Left hindlimb (tissue), 1 donor: ENCODE data around the gene HNF1A.
A peak's percentile ranks its signal among the peaks of the same experiment; 100 is the strongest.
"Not testable (repeated sequence)": the region's sequence is repeated elsewhere in the genome, so short reads cannot be mapped to it uniquely, and the experiment has no call there.

Source experiments
- DNase-seq: peaks from one replicate; pipeline ENCODE4 v3.0.0-alpha.2; 2018

The HNF1A gene, protein sequence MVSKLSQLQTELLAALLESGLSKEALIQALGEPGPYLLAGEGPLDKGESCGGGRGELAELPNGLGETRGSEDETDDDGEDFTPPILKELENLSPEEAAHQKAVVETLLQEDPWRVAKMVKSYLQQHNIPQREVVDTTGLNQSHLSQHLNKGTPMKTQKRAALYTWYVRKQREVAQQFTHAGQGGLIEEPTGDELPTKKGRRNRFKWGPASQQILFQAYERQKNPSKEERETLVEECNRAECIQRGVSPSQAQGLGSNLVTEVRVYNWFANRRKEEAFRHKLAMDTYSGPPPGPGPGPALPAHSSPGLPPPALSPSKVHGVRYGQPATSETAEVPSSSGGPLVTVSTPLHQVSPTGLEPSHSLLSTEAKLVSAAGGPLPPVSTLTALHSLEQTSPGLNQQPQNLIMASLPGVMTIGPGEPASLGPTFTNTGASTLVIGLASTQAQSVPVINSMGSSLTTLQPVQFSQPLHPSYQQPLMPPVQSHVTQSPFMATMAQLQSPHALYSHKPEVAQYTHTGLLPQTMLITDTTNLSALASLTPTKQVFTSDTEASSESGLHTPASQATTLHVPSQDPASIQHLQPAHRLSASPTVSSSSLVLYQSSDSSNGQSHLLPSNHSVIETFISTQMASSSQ

DNA sequence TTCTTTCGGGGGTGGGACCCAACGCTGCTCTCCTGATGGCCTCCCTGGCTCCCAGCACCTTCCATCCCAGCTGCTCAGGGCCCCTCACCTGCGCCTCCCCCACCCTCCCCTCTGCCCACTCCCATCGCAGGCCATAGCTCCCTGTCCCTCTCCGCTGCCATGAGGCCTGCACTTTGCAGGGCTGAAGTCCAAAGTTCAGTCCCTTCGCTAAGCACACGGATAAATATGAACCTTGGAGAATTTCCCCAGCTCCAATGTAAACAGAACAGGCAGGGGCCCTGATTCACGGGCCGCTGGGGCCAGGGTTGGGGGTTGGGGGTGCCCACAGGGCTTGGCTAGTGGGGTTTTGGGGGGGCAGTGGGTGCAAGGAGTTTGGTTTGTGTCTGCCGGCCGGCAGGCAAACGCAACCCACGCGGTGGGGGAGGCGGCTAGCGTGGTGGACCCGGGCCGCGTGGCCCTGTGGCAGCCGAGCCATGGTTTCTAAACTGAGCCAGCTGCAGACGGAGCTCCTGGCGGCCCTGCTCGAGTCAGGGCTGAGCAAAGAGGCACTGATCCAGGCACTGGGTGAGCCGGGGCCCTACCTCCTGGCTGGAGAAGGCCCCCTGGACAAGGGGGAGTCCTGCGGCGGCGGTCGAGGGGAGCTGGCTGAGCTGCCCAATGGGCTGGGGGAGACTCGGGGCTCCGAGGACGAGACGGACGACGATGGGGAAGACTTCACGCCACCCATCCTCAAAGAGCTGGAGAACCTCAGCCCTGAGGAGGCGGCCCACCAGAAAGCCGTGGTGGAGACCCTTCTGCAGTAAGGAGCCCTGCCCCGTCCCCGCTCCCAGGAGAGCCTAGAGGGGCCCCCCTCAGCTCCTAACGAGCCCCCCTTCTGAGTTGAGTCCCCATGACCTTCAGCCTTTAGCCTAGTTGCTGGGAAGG, at the start of gene HNF1A:
TSS of gene HNF1A (plus strand) at position 248 of the 924 bp plus-strand sequence. CDS start at position 474, 226 bp downstream.
- DNase-seq: no peak

DNA sequence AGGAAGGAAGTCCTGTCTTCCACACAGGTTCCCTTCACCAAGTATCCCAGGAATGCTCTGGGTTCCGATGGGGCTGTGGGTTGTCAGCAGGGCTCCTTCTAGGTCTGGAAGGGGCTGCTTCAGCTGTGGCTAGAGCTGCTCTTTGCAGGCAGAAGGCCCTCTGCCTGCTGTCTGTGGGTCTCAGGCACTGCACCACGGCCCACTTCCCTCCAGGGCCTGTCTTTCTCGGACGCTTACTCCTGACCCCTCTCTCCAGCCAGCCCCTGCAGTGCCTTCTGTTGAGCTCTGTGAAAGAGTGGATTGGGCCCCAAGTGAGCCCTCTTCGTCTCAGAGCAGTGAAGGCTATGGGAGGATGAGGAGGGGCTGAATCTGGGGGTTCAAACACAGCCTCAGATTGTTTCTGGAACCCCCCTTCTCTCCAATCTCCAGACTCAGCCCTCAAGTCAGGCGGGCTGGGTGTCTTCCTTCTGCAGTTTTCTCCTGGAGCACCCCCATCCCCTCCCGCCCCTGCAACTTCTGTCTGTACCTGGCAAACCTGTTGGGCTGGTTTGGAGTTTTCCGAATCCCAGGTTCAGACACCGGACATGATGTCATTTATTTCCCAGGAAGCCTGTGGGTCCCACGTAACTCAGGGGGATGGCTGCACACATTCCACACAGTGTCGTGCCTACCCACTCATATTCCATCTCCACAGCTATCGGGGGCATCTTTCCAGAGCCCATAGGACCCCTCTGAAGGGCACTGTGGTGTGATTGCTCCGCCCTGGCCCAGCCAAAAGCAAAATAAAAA, 49.3 kb upstream of the HNF1A start:
- no peak for DNase-seq

DNA sequence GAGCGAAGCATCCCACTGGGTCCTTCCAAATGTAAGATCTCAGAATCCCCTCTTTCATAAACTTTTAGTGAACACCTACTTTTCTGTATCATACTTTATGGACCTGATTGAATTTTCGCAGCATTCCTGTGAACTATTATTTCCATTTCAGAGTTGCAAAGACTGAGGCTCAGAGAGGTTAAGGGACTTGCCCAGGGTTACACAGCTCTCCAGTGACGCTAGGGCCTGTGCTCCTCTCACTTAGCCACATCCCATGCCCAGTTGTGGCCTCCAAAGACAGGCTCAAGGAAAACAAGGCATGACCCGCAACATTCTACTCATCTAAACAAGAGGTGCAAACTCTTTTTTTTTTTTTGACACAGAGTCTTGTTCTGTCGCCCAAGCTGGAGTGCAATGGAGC, 48.3 kb upstream of the HNF1A start:
- DNase-seq: no peak

DNA sequence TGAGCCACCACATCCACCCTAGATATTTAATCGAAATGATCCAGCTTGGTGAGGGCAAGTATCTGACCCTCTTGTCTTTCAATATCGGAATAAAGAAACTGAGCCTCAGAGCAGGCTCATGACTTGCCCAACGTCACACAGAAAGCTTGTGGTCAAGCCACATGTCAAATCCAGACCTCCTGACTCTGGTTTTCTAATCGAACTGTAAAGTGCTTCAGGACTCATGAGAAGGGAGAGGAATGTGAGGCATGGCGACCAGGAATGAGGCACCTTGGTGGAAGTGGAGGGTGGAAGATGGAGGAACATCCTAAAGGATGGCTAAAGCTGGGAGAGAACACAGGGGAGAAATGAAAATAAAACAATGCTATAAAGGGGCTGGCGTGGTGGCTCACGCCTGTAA, 46.3 kb upstream of the HNF1A start:
- DNase-seq: no peak

DNA sequence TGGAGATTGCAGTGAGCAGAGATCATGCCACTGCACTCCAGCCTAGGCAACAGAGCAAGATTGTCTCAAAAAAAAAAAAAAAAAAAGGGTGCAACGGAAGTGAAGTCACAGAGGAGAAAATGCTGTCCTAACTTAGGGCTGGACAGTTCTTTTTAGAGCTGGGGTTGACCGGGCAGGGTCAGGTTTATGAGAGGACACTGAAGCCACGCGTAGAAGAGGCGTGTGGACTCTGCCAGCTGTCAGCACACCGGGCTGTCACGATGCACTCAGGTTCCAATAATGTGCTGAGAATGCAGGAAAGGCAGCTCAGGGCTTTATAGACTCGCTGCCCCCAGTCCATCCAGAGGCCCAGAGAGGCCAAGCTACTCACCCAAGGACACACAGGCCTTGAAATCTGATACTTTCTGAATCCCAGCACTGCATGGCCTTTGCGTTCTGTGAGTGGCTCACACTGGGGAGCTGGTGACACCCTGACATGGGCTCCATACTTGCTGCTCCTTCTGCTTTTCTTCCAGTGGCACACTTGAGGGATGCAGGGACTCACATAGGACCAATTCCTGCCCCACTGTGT, 45.3 kb upstream of the HNF1A start:
- no peak for DNase-seq

DNA sequence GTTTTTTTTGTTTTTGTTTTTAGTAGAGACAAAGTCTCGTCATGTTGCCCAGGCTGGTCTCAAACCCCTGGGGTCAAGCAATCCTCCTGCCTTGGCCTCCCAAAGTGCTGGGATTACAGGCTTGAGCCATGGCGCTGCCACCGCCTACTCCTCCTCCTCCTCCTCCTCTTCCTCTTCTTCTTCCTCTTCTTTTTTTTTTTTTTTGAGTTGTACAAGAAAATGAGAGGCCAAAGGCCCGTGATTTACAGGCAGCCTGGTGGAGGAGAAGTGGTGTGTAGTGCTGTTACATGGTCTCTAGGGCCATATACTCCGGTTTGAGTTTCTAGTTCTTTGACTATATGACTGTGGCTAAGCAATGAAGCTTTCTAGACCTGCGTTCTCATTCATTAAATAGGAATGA, 44.6 kb upstream of the HNF1A start:
- no peak for DNase-seq

DNA sequence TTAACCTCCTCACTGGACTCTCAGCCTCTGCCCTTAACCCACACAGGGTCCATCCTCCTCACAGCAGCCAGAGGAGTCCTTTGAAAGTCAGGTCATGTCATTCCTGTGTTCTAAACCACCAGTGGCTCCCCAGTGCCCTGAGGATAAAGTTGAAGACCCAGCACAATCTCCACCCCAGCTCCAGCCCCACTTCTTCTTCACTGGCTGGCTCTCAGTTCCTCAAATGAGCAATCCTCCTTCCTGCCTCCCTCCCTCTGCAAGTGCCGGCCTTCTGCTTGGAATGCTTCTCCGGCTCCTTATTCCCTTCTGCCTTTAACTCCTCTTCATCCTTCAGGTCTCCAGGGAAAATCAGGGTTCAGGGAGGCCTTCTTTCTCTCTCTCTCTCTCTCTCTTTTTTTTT, 42.1 kb upstream of the HNF1A start:
- no peak for DNase-seq

DNA sequence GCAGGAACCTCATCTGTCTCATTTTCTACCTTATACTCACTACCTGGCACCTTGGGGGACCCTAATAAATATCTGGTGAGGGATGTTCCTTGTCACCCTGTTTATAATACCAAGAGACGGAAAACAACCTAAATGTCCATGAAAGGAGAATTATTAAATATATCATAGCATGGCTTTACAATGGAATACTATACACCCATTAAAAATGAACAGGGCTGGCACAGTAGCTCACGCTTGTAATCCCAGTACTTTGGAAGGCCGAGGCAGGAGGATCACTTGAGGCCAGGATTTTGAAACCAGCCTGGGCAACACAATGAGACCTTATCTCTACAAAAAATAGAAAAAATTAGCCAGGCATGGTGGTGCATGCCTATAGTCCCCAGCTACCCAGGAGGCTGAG, 39.8 kb upstream of the HNF1A start:
- DNase-seq: no peak

DNA sequence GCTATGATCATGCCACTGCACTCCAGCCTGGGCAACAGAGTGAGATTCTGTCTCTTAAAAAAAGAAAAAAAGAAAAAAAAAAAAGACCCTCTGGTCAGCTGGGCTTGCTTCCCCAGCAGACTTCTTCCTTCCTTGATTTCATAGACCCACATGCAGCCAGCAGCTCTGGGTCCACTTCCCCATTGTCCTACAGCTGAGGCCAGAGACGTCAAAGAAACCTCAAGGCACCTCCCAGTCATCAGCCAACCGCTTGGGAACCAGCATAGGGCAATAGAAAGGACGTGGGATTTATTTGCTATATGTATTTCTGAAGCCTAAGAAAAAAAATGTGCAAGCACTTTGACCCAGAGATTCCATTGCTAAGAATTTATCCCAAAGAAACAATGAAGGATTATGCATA, 38.8 kb upstream of the HNF1A start:
- DNase-seq: no peak

DNA sequence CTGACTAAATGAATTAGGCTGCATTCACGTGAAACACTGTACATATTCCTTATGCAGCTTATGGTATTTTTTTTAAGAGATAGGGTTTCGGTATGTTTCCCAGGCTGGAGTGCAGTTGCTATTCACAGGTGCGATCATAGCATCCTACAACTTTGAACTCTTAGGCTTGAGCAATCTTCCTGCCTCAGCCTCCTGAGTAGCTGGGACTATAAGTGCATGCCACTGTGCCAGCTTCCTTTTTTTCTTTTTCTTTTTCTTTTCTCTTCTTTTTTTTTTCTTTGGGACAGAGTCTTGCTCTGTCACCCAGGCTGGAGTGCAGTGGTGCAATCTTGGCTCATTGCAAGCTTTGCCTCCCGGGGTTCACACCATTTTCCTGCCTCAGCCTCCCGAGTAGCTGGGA, 38.3 kb upstream of the HNF1A start:
- no peak for DNase-seq

DNA sequence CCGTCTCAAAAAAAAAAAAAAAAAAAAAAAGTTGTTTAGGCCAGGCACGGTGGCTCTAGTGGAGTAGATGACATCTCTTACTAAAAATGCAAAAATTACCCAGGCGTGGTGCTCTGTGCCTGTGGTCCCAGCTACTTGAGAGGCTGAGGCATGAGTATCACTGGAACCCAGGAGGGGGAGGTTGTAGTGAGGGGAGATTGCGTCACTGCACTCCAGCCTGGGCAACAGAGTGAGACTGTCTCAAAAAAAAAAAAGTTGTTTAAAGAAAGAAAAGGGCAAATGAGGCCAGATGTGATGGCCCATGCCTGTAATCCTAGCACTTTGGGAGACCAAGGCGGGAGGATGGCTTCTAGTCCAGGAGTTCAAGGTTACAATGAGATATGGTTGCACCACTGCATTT, 37.5 kb upstream of the HNF1A start:
- no peak for DNase-seq

DNA sequence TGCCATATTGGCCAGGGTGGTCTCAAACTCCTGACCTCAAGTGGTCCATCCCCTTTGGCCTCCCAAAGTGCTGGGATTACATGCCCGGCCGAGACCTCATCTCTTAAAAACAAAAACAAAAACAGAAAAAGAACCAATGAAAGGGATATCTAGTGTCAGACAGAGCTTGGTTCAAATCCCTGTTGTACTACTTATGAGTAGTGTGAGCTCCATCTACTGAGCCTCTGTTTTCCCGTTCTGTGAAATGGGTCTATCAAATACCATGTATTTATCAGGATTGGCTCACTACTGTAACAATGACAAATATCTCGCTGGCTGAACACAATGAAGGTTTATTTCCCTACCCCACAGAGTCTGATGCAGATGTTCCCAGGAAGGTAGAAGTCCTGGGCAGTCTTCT, 36.9 kb upstream of the HNF1A start:
- no peak for DNase-seq

DNA sequence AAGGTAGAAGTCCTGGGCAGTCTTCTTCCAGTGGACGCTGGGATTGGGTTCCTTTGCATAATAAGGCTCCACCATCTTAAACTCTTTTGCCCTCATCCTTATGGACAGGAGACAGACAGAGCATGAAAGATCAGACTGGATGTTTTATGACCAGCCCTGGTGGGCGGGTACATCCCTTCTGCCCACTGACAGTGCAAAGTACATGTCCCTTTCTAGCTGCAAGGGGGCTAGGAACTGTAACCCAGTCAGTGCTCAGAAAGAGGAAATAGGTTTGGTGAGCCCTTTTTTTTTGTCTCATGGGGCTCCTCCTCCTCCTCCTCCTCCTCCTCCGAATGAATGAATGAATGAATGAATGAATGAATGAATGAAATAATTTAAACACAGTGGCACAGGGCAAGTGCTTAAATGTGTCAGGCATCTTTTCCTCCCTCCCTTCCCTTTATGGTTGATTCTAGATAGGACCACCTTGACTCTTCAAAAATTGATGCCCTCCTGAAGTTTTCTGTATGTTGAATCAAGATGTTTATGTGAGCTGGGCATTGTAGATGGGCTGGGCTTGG, 36.4 kb upstream of the HNF1A start:
- DNase-seq: no peak

DNA sequence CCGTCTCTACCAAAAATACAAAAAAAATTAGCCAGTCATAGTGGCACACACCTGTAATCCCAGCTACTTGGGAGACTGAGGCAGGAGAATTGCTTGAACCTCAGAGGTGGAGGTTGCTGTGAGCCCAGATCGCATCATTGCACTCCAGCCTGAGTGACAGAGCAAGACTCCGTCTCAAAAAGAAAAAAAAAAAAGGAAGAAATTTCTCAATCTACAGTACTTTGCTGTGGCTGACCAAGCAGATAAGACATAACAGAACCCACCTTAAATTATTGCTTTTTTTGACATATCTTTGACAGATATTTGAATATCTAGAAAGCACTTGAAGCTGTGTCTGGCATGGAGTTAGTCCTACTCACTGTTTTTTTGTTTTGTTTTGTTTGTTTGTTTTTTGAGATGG, 34.9 kb upstream of the HNF1A start:
- DNase-seq: no peak

DNA sequence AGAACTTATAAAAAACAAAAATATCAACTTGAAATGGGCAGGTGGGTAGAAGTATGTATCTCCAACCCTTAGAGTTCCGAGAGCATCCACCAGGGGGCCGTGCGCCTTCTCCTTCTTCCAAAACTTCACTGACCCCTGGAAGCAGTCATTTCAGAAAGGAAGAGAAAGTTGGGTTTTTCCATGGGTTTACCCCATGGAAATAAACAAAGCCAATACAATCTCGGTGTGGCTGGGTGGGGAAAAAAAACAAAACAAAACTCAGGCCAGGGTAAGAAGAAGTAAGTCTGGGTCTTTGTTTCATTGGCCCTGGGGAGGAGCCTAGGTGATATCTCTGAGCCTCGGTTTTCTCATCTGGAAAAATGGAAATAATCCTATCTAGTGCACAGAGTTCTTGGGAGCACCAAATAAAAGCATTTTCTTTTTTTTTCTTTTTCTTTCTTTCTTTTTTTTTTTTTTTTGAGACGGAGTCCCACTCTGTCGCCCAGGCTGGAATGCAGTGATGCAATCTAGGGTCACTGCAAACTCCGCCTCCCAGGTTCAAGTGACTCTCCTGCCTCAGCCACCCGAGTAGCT, 33.6 kb upstream of the HNF1A start:
- DNase-seq: peak; percentile 40

DNA sequence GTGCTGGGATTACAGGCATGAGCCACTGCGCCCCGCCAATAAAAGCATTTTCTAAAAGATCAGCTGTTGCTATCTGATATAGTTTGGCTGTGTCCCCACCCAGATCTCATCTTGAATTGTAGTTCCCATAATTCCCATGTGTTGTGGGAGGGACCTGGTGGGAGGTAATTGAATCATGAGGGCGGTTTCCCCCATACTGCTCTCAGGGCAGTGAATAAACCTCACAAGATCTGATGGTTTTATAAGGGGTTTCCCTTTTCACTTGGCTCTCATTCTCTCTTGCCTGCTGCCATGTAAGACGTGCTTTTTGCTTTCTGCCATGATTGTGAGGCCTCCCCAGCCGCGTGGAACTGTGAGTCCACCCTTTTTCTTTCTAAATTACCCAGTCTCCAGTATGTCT, 32.8 kb upstream of the HNF1A start:
- not testable (repeated sequence) for DNase-seq

DNA sequence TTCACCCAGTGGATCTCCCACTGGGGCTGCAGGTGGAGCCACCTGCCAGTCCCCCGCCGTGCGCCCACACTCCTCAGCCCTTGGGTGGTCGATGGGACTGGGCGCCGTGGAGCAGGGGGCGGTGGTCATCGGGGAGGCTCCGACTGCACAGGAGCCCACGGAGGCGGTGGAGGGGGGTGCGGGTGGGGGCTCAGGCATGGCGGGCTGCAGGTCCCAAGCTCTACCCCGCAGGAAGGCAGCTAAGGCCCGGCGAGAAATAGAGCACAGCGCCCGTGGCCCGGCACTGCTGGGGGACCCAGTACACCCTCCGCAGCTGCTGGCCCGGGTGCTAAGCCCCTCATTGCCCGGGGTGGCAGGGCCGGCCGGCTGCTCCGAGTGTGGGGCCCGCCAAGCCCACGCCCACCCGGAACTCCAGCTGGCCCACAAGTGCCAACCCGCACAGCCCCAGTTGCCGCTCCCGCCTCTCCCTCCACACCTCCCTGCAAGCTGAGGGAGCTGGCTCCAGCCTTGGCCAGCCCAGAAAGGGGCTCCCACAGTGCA, 28.0 kb upstream of the HNF1A start:
- not testable (repeated sequence) for DNase-seq

DNA sequence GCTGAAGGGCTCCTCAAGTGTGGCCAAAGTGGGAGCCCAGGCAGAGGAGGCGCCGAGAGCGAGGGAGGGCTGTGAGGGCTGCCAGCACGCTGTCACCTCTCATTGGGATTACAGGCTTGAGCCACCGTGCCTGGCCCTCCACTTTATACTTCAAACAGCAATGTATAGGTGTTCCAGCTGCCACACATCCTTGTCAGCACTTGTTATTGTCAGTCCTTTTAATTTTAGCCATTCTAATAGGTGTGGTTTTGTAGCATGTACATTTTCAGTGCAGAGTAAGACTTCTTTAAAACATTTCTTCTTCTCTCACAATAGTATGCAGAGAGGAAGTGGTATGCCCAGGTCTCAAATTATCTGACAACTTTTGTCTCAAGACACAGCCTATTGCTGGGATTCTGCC, 27.5 kb upstream of the HNF1A start:
- DNase-seq: no peak

DNA sequence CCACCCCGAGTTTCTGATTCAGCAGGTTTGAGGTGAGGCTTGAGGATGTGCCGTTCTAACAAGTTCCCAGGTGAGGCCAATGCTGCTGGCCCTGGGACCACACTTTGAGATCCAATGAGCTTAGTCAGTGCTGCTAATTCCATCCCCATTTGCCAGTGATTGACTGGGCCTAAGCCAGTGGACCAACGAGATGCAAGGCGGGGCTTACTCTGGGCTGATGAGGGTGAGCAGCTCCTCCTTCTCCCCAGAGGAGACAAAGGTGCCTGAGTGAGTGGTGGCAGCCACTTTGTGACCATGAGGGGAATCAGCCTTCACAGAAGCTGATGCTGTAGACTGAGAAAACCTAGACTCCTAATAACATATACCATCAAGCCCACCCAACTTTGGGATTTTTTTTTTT, 23.1 kb upstream of the HNF1A start:
- DNase-seq: no peak

DNA sequence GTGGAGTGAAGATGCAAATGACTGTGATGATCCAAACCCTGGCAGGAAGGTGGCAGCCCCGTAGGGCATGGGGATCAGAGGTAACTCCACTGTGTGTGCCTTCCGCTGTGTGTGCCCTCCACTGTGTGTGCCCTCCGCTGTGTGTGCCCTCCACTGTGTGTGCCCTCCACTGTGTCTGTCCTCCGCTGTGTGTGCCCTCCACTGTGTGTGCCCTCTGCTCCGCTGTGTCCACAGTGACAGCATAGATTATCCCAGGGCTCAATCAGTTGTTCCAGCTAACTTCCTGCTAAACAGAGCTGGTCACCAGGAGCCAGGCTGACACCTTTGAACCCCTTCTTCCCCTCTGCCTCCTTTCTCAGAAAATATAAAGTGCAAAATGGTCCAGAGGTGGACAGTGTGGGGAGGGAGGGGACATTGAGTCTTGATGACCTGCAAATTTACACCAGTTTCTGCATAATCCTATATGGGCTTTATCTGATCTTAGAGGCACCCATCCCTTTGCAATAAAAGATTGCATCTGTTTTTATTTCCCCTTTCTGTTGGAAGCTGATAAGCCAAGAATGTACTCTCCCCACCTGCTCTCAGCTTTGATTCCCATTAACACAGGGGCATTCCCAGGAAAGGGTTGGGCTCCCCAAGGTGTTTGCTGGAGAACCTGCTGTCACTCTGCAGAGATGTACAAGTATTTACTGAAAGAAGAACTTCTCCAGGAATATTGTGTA, 21.6 kb upstream of the HNF1A start:
- no peak for DNase-seq
